HG02763 (cell line): ENCODE data around the gene SLC7A9.
"Not testable (repeated sequence)": the region's sequence is repeated elsewhere in the genome, so short reads cannot be mapped to it uniquely, and the experiment has no call there.

Source experiments
- ATAC-seq: cut with Tn5 transposase; IDR thresholded peaks from one replicate; pipeline ENCODE4 v1.9.1; 2021; ENCODE audit warnings: mild to moderate bottlenecking, moderate library complexity; ENCODE audit not compliant: unreplicated experiment

The SLC7A9 gene

GRCh38 chr19:32886241-32886640 is 16.7 kb upstream of the SLC7A9 start:
- no peak for ATAC-seq

GRCh38 chr19:32885255-32885654 is 15.7 kb upstream of the SLC7A9 start:
- not testable (repeated sequence) for ATAC-seq

- no peak for ATAC-seq
These were observed 12.2 kb upstream of the SLC7A9 start for GRCh38 chr19:32881766-32882165.

- ATAC-seq, result no peak
These were observed 11.1 kb upstream of the SLC7A9 start for GRCh38 chr19:32880622-32881021.

- ATAC-seq, result no peak
These were observed 10.2 kb upstream of the SLC7A9 start for GRCh38 chr19:32879741-32880140.

GRCh38 chr19:32878988-32879387 is 9.4 kb upstream of the SLC7A9 start:
- ATAC-seq, result no peak

GRCh38 chr19:32877977-32878745 is 8.6 kb upstream of the SLC7A9 start:
- ATAC-seq, result no peak

- no peak for ATAC-seq
These were observed 7.9 kb upstream of the SLC7A9 start for GRCh38 chr19:32877323-32877912.

- ATAC-seq, result no peak
These were observed 7.3 kb upstream of the SLC7A9 start for GRCh38 chr19:32876919-32877285.

- ATAC-seq, result no peak
These were observed 6.8 kb upstream of the SLC7A9 start for GRCh38 chr19:32876236-32876918.

- no peak for ATAC-seq
These were observed 5.9 kb upstream of the SLC7A9 start for GRCh38 chr19:32875428-32875827.

- no peak for ATAC-seq
These were observed 5.0 kb upstream of the SLC7A9 start for GRCh38 chr19:32874605-32875004.

- ATAC-seq, result no peak
These were observed 3.8 kb upstream of the SLC7A9 start for GRCh38 chr19:32873247-32873959.

- ATAC-seq, result no peak
These were observed 2.8 kb upstream of the SLC7A9 start for GRCh38 chr19:32872391-32872790.

GRCh38 chr19:32870981-32871451 is 1.4 kb upstream of the SLC7A9 start:
- ATAC-seq, result no peak

- no peak for ATAC-seq
These were observed 503 bp upstream of the SLC7A9 start for GRCh38 chr19:32869966-32870573.

GRCh38 chr19:32868206-32868950 is 1.2 kb downstream of the SLC7A9 start:
- ATAC-seq, result no peak

- not testable (repeated sequence) for ATAC-seq
These were observed 2.1 kb downstream of the SLC7A9 start for GRCh38 chr19:32867436-32867835.

GRCh38 chr19:32866564-32867265 is 2.9 kb downstream of the SLC7A9 start:
- ATAC-seq, result no peak

GRCh38 chr19:32866061-32866460 is 3.5 kb downstream of the SLC7A9 start:
- ATAC-seq, result no peak
